WERI-Rb-1 (cell line): Measurements from ENCODE around the gene SFXN5.

Experiments
- DNase-seq: peaks from one replicate; pipeline ENCODE4 v3.0.0-alpha.2; 2020
- H3K27ac ChIP-seq: fragments of 250-450 bp; sonication (Bioruptor Pico); 2 replicates; pipeline ENCODE4 v1.5.1; 2020; ENCODE audit warnings: mild to moderate bottlenecking, moderate library complexity
- H3K27me3 ChIP-seq: fragments of 250-450 bp; sonication (Bioruptor Pico); 2 replicates; pipeline ENCODE4 v1.5.1; 2021; ENCODE audit warnings: mild to moderate bottlenecking, low read depth, moderate library complexity; ENCODE audit not compliant: insufficient read depth, severe bottlenecking
- H3K36me3 ChIP-seq: fragments of 250-450 bp; sonication (Bioruptor Pico); 2 replicates; pipeline ENCODE4 v1.5.1; 2020; ENCODE audit warnings: mild to moderate bottlenecking, moderate library complexity
- H3K4me3 ChIP-seq: 2 replicates; pipeline ENCODE4 v1.5.1; 2011; ENCODE audit warnings: low read depth, mild to moderate bottlenecking, control low read depth, low read length
- H3K9me3 ChIP-seq: fragments of 250-450 bp; sonication (Bioruptor Pico); 2 replicates; pipeline ENCODE4 v1.5.1; 2021; ENCODE audit warnings: mild to moderate bottlenecking, moderate library complexity; ENCODE audit not compliant: severe bottlenecking
- CTCF ChIP-seq: IDR thresholded peaks from 2 replicates; pipeline ENCODE4 v1.5.1; 2011; ENCODE audit warnings: low read depth, mild to moderate bottlenecking, control low read depth, inconsistent platforms, low read length

The SFXN5 gene

GRCh38 chr2:72973566-72974435 lies 97.7 kb downstream of the SFXN5 start:
- no peaks in the 10 kb centered on the region; the same call in 1 of the 2 replicates for H3K36me3 ChIP-seq
- TF ChIP-seq CTCF: peak; percentile 98
- H3K4me3 ChIP-seq: no peak overlapping the region
- DNase-seq: peak; percentile 82
- H3K27ac ChIP-seq: no peak overlapping the region
- H3K9me3 ChIP-seq: no peaks in the 10 kb centered on the region
- no peaks in the 10 kb centered on the region for H3K27me3 ChIP-seq

GRCh38 chr2:72973137-72973535 lies 98.4 kb downstream of the SFXN5 start:
- DNase-seq: no peak
- no peak for TF ChIP-seq CTCF
- Histone ChIP-seq H3K36me3 (no peaks in the 10 kb centered on the region; the same call in 1 of the 2 replicates), H3K27ac (no peak overlapping the region), H3K4me3 (no peak overlapping the region), H3K9me3 (no peaks in the 10 kb centered on the region), H3K27me3 (no peaks in the 10 kb centered on the region)

DNA sequence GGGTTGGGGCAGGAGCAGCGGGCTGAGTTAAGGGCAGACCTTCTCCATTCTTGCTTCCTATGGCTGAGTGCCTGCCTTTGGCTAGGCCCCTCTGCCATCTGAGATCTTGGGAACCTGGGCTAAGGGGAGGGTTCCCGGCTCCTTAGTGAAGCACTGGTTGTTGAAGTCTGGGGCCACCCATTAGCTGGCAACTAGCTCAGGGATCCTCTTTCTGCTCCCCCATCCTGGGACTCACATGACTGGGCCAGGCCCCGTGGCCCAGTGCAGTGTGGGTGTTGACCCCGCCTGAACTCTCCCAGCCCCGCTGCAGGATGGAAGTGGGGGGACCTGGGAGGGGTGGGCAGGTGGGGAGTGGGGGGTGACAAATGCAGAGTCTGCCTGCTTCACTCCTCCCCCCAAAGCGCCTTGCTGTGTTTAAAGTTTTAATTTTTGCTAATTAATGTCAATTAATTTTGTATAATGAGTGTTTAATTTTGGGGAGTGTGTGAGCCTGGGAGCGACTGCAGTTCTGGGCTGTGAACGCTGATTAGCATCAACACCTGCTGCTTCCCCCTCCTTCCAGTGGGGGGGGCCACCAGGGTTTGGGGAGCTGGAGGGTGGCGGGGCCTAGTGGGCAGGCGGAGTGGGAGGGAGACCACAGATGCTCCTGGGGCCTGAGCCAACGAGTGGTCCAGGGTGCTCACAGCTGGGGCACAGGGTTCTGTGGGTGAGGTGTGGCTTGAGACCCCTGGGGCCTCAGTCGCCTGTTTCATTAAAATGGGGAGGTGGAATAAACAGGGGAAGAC lies 99.0 kb downstream of the SFXN5 start:
- TF ChIP-seq CTCF: no peak
- no peaks in the 10 kb centered on the region for H3K9me3 ChIP-seq
- H3K27ac ChIP-seq: no peak overlapping the region
- H3K27me3 ChIP-seq: no peaks in the 10 kb centered on the region
- no peaks in the 10 kb centered on the region; the same call in 1 of the 2 replicates for H3K36me3 ChIP-seq
- no peak overlapping the region for H3K4me3 ChIP-seq
- no peak for DNase-seq

DNA sequence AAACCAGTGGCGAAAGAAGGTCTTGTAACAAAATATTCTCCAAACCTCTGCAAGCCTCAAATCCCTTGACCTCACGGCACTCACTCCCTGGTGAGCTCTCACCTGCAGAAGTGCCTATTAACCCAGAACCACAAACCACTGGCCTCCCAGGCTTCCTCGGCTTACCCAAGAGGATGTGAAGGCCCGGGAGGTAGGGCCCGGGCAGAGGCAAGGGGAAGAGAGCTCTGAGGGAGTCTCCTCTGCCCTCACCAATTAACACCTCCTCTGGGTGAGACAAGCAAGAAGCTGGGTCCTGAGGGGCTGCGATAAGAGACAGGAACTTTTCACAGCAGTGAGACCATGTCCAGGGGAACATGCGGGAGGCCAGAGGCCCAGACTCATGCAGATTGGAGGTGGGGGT lies 100.5 kb downstream of the SFXN5 start:
- no peak for TF ChIP-seq CTCF
- no peak overlapping the region for H3K4me3 ChIP-seq
- no peak for DNase-seq
- H3K36me3 ChIP-seq: no peaks in the 10 kb centered on the region; the same call in 1 of the 2 replicates
- no peak overlapping the region for H3K27ac ChIP-seq
- H3K9me3 ChIP-seq: no peaks in the 10 kb centered on the region
- H3K27me3 ChIP-seq: no peaks in the 10 kb centered on the region

GRCh38 chr2:72969706-72970105 lies 101.8 kb downstream of the SFXN5 start:
- no peak for TF ChIP-seq CTCF
- Histone ChIP-seq H3K36me3 (no peaks in the 10 kb centered on the region), H3K27me3 (no peaks in the 10 kb centered on the region)

More at GRCh38 chr2:72969706-72970105, 101.8 kb downstream of the SFXN5 start:
- Histone ChIP-seq H3K9me3 (no peaks in the 10 kb centered on the region), H3K4me3 (no peak overlapping the region), H3K27ac (no peak overlapping the region)
- DNase-seq: no peak
